ENCODE measurements around the gene OVOL1.

OVOL1 gene

DNA sequence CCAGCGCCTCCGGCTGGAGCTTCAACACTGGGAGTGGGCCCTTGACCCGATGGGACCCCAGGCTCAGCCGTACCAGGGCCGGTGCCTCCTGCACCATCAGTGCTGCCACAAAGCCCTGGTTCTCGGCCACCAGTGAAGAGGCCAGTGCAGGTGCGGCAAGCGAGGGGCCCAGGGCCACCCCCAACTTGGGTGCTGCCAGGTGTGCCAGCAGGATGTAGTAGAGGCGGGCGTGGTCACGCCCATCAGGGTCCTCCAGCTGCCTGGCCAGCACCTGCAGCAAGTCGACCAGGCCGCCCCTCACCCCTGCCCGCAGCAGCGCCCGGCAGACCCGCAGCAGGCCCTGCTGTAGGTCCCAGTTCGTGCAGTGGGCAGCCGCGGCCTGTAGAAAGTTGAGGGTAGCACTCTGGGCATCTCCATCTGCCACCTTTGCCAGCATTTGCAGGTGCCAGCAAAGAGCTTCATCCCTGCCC lies 8.4 kb upstream of the OVOL1 start:
- no peak for DNase-seq

DNA sequence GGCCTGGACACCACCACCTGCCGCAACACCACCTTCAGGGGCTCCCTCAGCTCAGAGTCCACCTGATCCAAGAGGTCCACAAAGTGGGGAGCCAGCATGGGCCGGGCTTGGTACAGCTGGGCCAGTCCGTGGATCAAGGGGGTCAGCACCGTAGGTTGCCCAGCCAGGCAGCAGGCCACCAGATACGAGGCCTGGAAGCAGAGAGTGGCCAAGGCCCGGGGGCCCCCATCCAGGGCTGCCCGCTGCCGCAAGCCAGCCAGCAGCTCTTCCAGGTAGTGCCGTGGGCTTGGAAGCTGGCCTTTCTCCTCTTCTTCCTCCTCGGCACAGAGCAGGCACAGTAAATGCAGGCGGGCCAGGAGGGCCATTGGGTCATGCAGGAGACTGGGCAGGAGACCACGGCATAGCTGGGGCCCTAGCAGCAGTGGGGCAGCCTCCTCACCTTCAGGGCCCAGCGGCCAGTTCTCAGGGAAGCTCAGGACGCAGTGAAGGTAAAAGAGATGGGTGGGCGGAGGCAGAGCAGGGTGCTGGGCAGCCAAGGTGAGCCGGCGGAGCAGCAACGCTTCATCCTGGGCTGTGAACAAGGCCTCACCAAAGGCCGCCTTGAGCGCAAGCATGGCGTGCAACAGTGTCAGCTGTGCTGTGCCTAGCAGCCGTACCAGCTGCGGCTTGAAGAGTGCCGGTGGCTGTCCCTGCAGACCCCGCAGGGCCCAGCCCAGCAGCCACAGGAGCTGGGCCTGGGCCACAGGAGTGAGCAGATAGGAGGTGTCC lies 7.8 kb upstream of the OVOL1 start:
- no peak for DNase-seq

DNA sequence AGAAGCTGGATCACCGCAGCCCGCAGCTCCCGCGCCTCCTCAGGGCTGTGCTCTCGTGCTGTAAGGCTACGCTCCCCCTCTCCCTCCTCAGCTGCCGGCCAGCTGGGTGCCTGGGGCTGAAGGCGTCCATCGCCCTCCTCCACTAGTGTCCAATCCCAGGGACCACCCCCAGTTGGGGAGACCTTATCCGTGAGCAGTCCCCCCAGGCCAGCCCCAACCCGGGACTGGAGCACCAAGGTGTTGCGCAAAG lies 7.3 kb upstream of the OVOL1 start:
- no peak for DNase-seq

DNA sequence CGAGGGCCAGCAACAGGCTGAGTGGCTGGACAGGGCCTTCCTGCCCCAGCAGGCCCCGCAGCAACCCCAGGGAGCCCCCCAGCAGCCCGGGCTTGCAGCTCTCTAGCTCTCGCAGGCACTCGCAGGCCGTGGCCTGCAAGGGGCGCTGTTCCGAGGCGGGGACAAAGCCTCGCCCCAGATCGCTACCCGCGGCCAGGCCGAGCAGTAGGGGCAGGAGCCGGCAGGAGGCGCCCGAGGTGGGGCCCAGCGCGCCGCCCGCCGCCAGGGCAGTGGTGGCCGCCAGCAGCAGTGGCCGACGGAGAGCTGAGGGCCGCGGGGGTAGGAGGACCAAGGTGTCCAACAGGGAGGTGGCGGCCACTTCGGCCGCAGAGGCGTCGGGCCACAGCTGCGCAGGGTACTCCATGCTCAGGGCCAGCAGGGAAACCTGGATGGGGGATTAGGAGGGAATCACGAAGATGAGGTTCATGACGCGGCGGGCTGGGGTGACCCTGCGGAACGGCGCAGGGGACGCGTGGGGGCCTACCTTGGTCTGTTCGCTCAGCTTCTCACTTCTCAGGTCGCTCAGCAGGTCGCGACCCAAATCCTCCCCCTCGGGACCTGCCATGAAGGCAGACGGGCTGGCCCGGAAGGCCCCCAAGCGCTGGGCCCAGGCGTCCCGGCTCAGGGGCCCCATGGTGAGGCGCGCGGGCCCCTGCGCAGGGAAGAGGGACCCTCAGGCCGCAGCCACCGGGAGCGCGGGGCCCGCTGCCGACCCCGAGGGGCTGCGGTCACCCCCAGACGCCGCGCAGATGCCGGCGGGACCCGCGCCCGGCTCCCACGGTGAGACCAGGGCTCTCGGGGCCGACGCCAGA lies 6.7 kb upstream of the OVOL1 start:
- DNase-seq = peak; percentile 79

DNA sequence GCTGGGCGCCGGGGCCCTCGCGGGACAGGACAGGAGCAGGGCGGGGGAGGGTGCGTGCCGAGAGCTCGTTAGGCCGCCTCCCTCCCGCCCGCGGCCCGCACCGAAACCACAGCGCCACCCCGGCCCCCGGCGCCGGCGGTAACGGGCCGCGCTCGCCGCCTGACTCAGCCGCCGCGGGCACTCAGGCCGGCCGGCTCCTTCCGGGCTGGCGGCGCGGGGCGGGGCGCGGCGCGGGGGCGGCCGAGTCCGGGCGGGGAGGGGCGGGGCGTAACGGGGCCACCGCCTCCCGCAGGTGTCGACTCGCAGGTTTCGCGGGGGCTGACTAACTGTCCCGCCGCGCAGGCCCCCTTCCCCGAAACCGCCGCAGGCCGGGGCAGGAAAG lies 6.1 kb upstream of the OVOL1 start, which contains the start of gene AP5B1:
TSS of gene AP5B1 (minus strand) at position 207 of the 382 bp plus-strand sequence. CDS start 385 bp downstream, outside the sequence.
- DNase-seq = peak; percentile 80

DNA sequence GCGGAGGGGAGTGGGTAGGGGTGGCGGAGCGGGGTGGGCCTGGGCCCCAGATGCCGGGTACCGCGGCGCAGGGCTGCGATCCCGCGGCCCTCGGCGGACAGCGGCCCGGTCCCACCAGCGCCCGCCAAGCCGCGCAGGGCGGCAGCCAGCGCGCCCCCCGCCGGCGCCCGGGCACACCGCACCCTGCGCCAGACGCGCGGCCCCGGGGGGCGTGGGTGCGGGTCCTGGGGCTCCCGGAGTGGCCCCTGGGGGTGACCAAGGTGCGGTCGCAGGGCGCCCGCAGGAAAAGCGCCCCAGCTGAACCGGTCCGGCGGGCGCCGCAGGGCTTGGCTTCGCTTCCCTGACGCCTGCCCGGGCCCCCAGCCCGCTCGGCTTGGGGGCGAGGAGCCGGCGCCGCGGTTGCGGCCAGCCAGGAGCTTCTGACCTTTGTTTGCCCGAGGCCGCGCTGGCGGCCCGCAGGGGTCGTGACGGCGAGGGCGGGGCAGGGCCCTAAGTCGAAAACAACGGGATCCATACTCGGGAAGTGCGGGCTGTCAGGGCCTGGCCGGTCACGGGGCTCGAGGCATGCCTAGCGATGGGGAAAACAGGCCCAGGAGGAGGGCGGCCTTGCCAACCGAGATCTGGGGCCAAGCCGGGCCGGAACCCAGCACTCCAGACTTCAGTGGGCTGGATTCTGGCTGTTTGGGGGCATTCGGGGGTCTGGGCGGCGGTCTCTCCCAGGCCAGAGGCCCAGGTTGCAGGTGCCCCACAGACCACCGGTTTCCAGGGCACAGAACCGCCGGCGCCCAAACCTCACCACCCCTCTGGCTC lies 5.5 kb upstream of the OVOL1 start:
- no peak for DNase-seq

DNA sequence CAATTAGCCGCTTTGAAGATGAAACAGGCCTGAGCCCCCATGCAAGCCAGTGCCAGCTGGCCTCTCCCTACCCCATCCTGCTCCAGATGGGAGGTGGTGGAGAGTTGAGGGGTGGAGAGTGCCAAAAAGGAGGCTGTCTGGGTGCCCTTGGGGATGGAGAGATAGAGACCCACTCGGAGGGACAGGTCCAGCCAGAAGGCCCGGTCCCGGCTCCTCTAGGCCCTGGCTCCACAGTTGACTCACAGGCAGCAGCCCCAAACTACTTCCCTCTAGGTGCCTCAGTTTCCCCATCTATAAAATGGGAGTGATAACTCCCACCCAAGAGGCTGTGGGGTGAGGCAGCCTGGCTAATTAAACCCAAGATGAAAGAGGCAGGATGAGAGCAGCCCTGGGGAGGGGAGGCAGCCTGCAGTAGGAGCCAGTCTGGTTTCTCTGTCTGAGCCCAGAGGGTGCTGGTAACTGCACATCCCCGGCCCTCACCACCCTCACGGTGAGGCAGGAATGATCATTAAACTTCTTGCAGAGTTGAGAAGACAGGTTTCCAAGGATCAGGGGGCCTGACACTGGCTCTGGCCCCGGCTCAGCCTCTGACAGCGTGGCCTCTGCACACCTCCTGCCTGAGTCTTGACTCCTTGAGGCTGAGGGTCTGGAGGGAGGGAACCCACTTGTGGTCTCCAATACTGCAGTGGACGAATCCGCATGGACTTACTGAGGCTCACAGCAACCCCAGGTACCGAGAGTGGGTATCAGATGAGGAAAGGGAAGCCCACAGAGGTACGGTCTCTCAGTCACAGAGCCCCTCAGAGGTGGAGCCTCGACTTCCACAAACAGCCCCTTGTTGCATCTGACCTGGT lies 4.7 kb upstream of the OVOL1 start:
- DNase-seq = no peak

DNA sequence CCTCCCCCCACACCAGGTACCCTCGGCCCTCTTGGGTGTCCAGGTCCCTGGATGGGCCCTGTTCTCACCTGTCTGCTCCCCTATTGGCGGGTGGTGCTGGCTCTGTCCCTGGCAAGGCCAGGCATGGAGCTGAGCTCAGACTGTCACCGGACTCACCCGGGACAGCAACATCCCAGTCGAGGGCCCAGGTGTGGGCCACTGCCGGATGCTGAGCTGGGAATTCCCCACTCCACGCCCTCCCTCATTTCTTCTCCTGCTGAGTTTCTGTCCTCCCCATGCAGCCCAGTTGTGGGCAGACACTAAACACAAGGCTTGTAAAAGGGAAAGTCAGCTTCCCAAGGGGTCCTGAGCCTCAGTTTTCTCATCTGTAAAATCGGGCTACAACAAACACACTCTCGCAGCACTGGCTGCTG lies 4.0 kb upstream of the OVOL1 start:
- DNase-seq = no peak

DNA sequence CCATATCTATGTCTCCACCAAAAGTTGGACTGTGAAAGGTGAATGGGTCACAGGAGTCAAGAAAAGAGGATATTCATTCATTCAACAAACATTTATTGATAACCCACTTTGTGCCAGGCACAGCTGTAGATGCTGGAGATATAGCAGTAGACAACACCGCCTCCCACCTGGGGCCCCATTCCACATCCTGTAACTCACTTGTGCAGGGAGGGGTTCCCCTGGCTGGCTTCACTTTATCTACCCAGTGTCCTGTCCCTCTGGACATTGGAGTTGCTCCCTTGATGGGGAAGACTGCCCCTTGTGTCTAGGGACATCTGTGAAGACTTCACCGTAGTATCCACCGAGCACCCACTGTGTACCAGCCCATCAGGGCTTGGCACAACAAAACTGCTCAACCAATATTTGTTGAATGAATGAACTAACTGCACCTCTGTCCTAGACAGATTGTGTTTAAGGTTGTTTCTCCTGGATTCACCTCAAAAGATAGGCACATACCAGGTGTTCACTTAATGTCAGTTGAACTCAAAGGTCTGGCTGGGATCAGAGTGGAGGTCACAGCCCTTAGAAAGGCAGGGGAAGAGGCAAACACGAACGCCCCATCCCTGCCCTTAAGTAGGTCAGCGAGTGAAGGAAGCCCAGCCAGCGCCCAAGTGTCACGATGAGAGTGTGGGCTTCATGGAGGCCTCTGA lies 1.4 kb upstream of the OVOL1 start:
- no peak for DNase-seq

DNA sequence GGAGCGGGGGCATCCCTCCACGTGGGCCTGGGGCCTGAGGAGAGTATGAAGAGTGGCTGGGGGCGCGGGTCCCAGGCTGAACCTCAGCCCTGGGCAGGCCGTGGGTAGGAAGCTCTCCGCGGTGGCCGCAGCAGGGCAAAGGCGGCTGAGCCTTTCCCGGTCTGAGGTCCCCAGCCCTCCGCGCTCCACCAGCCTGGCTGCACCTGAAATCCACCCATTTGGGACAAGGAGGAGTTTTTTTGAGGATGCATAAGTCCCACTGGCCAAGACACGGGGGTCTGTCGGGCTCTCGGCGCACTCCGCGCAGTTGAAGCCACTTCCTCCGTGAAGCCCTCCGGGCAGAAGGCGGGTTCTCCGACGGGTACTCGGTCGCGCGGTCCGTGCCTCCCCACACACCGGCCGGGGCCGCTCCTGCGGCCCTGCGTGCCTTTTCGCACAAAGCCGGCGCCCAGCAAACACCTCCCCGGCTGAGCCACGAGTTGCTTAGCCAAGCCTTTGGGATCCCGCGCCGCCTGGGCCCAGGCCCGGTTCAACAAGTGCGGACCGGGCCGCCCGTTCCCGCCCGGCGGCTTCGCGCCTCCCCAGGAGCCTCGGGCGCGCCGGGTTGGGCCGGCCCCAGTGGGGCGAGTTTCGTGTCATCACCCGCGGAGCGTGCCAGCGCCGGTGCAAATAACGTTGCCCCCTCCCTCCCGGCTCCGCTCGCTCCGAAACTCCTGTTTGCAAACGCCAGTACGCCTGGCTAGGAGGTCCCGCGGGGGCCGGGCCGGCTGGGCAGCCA lies 666 bp upstream of the OVOL1 start:
- no peak for DNase-seq

DNA sequence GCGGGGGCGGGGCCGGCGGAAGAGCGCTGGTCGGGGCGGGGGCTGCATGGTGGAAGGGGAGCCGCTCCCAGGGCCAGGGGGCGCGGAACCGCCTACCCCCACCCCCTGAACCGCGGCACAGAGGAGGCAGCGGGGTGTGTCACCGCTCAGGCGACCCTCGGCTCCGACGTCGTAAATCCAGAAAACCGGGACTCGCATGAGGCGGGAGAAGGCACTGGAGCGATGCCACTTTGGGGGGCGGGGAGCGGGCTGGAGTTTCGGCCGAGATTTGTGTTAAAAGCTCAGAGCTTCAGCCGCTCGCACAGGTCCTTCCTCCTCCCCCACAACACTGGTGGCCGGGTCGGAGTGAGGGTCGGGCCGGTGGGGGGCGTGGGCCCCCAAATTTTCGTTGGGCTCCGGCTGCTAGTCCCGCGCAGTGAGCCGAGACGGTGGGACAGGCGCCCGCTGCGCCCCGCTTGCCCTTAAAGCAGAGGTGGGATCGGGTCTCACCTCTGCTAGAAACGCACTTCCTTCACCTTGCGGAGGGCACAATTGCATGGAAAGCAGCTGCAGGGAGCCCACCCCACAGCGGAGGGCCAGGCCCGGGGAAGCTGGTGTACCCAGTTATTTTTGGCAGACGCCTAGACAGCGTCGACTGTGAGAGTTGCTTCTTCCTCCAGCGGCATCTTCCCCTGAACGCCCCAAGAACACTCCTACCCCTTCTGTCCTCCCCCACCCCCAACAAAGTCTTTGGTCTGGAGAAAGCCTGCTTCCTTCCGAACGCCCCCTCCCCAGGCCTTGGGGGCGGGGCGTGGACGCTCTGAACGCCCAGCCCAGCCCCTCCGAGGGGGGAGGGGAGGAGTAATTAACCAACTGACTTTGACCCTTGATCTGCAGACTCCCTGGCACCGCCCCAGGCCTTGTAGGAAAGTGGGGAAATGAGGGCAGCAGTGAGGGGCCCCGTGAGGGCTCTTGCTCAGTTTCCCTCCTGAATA lies 1.1 kb downstream of the OVOL1 start:
- DNase-seq = no peak

DNA sequence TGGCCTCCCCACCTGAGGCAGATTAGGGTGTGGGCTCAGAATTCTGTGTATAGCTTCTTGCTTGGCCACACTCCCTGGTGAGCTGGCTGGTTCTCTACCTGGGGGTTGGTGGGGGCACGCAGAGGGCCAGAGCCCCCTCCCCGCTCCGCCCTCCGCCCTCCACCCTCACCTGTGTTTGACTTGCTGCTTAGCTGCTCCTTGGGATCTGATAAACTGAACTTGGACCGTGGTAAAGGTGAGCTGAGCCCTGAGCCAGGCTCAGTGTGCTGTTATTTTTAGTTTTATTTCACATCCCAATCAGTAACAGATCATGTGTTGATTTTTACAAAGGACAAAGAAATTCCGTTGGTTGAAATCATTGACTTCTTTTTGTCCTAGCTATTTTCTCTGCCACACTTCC lies 2.0 kb downstream of the OVOL1 start:
- DNase-seq = no peak

DNA sequence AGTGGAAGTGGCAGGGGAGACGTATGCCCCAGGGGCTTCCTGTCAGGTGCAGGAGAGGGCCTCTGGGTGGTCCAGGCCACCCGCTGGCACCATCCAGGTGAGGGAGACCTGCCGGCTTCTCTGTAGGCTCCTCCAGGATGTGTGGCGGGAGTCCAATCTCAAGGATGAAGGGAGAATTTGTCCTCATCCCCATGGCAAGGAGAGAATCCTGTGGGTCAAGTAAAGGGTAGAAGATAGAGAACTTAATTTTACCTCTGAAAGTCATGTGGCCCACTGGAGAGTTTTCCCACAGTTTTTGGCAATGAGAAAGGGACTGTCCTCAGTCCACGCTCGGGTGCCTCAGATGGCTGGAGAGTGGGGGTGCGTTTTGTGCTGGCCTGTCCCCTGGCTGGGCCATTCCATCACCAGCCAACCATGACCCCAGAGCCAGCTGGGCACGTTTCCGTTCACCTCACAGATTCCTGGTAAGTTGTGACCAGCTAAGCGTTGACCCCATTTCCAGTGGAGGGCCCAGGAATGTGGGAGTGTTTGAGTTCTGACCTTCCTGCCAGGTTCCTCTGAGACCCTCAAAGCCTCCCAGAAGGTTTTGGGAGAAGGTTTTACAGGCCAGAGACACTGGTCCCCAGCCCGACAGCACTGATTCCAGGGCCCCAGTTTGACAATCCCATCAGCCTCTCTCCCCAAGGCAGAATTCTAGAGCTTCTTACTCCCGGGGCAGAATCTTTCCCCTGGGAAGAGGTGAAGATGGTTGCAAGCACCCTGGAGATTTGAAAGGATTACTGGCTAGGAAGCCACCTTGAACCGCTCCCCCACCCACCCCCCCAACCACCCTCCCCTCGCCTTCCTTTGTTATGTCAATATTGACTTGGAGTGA lies 2.6 kb downstream of the OVOL1 start:
- DNase-seq = no peak

DNA sequence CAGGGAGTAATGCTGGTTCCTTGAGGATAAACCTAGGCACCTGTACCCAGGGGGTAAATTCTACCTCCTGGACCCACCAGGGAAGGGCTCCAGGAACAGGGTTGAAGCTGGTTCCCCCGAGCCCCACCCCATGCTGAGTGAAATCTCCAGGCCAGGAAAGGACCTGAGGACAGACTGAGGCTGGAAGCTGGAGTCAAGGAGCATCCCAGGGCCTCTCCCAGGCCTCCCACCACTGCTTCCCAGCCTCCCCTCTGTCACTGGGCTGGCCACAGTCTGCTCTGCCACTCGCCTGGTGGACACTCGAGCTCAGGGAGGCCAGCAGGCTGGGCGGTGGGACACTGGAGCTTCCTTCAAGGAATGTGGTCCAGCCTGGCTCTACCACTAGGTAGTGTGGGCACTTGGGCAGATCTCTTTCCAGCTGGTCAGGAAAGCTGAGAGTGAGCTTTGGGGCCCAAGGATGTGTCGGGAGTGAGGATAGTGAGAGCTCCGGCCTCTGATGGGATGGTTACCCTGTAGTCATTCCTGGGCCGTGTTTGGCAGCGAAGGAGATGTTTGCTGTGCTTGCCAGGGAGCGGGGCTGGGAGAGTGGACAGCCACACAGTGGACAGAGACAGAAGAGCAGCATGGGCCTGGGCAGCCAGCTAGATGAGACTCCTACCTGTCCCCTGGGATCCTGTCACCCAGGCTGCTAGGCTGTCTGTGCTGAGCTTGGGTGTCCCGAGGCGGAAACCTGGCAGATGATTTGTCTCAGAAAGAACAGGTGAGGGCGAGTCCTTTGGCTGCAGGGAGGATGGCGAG lies 3.4 kb downstream of the OVOL1 start:
- no peak for DNase-seq

DNA sequence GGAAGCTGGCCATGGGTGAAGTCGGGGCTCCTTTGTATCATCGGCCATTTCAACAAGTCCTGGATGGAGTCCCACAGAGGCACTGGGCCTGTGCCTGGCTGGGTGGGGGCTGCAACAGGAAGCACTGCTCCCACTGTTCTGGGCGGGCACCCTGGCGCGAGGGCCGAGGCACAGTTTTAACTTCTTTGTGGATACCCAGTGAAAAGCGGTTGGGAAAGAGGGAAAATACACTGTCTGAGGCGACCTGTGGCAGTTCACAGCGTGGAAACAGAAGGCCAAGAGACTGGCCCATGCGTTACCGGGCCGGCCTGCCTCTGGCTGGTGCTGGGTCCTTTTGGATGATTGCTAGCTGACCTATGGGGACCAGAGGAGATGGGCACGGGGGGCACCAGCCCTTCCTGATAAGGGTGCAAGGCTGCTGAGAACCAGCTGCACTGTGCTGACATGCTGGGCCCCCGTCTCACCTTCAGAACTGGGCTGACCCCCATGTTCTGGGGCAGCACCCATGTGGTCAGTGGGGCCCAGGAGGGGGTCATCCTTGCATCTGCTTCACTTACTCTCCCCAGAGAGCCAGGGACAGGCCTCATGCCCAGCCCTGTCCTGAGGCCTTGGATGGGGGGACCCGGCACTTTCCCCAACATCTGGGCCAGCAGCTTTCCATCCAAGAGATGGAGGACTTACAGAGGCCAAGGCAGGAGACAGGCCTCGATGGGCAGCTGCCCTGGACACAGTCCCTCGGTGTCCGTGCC lies 4.2 kb downstream of the OVOL1 start:
- no peak for DNase-seq

DNA sequence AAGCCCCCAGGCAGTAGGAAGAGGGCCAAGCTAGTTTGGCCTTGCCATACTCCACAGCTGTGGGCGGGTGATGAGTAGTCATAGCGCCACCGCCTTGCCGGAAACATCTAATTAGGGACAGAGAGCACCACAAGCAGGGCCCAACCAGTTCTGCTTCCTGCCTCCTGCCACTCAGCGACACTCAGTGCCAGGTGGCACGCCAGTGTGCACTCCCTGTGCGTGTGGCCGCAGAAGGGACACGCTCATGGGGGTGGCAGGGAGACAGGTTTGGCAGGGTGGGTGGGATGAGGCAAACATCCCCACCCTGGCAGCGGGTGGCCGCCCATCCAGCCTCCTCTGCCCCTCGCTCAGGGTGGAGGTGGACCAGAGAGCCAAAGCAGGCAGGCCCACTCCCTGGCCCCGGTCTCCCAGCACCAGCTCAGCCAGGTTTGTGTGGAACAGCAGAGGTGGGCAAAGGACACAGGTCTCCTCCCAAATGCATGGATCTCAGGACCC lies 4.9 kb downstream of the OVOL1 start:
- DNase-seq = peak; percentile 67

DNA sequence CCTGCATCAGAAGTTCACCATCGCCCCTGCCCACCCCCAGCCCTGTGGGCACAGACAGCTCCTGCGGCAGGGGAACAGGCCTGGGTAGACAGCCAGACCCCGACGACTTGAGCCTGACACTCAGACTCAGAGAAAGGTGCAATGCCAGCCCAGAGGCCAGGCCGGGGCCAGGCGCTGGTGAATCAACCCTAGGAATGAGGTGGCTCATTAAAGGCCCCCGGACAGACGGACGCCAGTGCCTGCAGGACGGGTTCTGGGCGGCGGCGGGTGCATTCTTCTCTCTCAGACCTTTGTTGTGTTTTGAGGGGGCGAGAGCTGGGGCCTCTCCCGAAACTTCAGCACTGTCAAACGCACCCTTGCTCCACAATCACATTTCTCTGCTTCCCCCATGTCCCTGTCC lies 5.6 kb downstream of the OVOL1 start:
- DNase-seq = no peak
